ENCODE measurements around the gene DTNB. TPM values are rescaled to one million over a fixed set of nuclear protein-coding genes. Genes with fewer than 3 reads are reported as not detected.

Gene DTNB
- polyA plus RNA-seq, 1 of the 3 experiments (the other 2 are of a cell fraction) = 15.3 TPM

DNA sequence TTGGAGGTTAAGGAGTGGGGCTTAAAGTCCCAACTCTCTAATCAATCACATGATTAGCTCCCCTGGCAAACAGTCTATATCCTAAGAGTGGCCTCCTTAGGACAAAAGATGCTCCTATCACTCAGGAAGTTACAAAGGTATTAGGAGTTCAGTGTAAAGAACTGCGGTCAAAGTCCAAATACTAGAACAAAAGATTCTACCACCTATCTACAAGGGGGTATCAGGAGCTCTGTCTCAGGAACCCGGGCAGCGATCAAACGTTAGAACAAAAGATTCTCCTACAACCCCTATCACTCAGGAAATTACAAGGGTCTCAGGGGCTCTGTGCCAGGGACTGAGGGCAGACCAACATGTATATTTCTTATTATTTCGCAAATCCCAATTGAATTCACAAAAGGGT is 58.0 kb downstream of the DTNB start:
- peaks cover 0 to 16% of the 10 kb centered on the region in 2 experiments; a peak in 3 of 4 replicates for H3K4me1 ChIP-seq (ENCODE audit: control insufficient read depth in 1 of 2, insufficient read depth in 2 of 2, low read depth in 1 of 2, low read length in 1 of 2)
- peaks cover 29% of the 10 kb centered on the region for H3F3A ChIP-seq (replicated peaks; ENCODE audit: insufficient read depth)
- no peaks in the 10 kb centered on the region for H3K9me3 ChIP-seq
- H3K4me3 ChIP-seq (ENCODE audit: low read depth in 2 of 2, low read length in 1 of 2) = no peak overlapping the region
- POLR2A ChIA-PET = no interaction called here
- 100% methylated on average over 5 of the region's 5 CpGs for WGBS (ENCODE audit: low lambda C conversion rate)
- no peaks in the 10 kb centered on the region for H3K9me2 ChIP-seq
- no peaks in the 10 kb centered on the region for H3K79me2 ChIP-seq (ENCODE audit: insufficient read depth)
- no peaks in the 10 kb centered on the region; the same call in 1 of the 2 replicates for H4K20me1 ChIP-seq (ENCODE audit: insufficient read depth)
- no peak overlapping the region for H2AFZ ChIP-seq (ENCODE audit: low read depth)
- H3K4me2 ChIP-seq = no peak overlapping the region
- CTCF ChIA-PET = interaction anchor here (0.9 to 1.4 kb wide), 6 partner anchors 9 to 253 kb away, joined by 3 to 9 read pairs (median 4); no protein-coding TSS in a partner anchor
- no peak for TF ChIP-seq RXRA (IDR thresholded peaks at IDR 0.05; ENCODE audit: borderline replicate concordance, low read depth)
- no peak for TF ChIP-seq SIN3A (IDR thresholded peaks at IDR 0.05; ENCODE audit: borderline replicate concordance, low read depth, low read length)
- TF ChIP-seq GABPA (IDR thresholded peaks at IDR 0.05; ENCODE audit: low read depth) = no peak
- no peak for TF ChIP-seq FOSL2 (IDR thresholded peaks at IDR 0.05; ENCODE audit: borderline replicate concordance, low read depth)
- no peak for TF ChIP-seq TAF1 (IDR thresholded peaks at IDR 0.05; ENCODE audit: borderline replicate concordance, low read depth, low read length)
- TF ChIP-seq MEF2A (IDR thresholded peaks at IDR 0.05; ENCODE audit: borderline replicate concordance, low read depth) = no peak
- no peak for TF ChIP-seq EZH2phosphoT487 (IDR thresholded peaks at IDR 0.05; ENCODE audit: borderline replicate concordance, low read depth)
- no peak for TF ChIP-seq TEAD4 (IDR thresholded peaks at IDR 0.05; ENCODE audit: borderline replicate concordance, insufficient read depth)
- TF ChIP-seq, protein P1, sequence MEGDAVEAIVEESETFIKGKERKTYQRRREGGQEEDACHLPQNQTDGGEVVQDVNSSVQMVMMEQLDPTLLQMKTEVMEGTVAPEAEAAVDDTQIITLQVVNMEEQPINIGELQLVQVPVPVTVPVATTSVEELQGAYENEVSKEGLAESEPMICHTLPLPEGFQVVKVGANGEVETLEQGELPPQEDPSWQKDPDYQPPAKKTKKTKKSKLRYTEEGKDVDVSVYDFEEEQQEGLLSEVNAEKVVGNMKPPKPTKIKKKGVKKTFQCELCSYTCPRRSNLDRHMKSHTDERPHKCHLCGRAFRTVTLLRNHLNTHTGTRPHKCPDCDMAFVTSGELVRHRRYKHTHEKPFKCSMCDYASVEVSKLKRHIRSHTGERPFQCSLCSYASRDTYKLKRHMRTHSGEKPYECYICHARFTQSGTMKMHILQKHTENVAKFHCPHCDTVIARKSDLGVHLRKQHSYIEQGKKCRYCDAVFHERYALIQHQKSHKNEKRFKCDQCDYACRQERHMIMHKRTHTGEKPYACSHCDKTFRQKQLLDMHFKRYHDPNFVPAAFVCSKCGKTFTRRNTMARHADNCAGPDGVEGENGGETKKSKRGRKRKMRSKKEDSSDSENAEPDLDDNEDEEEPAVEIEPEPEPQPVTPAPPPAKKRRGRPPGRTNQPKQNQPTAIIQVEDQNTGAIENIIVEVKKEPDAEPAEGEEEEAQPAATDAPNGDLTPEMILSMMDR (IDR thresholded peaks at IDR 0.05) = no peak
- TF ChIP-seq, protein P2, sequence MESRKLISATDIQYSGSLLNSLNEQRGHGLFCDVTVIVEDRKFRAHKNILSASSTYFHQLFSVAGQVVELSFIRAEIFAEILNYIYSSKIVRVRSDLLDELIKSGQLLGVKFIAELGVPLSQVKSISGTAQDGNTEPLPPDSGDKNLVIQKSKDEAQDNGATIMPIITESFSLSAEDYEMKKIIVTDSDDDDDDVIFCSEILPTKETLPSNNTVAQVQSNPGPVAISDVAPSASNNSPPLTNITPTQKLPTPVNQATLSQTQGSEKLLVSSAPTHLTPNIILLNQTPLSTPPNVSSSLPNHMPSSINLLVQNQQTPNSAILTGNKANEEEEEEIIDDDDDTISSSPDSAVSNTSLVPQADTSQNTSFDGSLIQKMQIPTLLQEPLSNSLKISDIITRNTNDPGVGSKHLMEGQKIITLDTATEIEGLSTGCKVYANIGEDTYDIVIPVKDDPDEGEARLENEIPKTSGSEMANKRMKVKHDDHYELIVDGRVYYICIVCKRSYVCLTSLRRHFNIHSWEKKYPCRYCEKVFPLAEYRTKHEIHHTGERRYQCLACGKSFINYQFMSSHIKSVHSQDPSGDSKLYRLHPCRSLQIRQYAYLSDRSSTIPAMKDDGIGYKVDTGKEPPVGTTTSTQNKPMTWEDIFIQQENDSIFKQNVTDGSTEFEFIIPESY (IDR thresholded peaks at IDR 0.05; ENCODE audit: borderline replicate concordance, low read depth) = no peak
- no peak for TF ChIP-seq CHD2 (IDR thresholded peaks at IDR 0.05; ENCODE audit: low read length, partially characterized antibody)
- TF ChIP-seq SMC3 (IDR thresholded peaks at IDR 0.05; ENCODE audit: low read depth, low read length) = no peak
- no peak for TF ChIP-seq FOXM1 (IDR thresholded peaks at IDR 0.05; ENCODE audit: low read depth)
- TF ChIP-seq TCF12 (IDR thresholded peaks at IDR 0.05) = no peak
- no peak for TF ChIP-seq ELF1 (IDR thresholded peaks at IDR 0.05)
- TF ChIP-seq, protein P3, sequence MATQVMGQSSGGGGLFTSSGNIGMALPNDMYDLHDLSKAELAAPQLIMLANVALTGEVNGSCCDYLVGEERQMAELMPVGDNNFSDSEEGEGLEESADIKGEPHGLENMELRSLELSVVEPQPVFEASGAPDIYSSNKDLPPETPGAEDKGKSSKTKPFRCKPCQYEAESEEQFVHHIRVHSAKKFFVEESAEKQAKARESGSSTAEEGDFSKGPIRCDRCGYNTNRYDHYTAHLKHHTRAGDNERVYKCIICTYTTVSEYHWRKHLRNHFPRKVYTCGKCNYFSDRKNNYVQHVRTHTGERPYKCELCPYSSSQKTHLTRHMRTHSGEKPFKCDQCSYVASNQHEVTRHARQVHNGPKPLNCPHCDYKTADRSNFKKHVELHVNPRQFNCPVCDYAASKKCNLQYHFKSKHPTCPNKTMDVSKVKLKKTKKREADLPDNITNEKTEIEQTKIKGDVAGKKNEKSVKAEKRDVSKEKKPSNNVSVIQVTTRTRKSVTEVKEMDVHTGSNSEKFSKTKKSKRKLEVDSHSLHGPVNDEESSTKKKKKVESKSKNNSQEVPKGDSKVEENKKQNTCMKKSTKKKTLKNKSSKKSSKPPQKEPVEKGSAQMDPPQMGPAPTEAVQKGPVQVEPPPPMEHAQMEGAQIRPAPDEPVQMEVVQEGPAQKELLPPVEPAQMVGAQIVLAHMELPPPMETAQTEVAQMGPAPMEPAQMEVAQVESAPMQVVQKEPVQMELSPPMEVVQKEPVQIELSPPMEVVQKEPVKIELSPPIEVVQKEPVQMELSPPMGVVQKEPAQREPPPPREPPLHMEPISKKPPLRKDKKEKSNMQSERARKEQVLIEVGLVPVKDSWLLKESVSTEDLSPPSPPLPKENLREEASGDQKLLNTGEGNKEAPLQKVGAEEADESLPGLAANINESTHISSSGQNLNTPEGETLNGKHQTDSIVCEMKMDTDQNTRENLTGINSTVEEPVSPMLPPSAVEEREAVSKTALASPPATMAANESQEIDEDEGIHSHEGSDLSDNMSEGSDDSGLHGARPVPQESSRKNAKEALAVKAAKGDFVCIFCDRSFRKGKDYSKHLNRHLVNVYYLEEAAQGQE (IDR thresholded peaks at IDR 0.05; ENCODE audit: low read depth, low read length) = no peak
- TF ChIP-seq YY1 (IDR thresholded peaks at IDR 0.05; ENCODE audit: low read depth) = no peak
- TF ChIP-seq, protein P4, sequence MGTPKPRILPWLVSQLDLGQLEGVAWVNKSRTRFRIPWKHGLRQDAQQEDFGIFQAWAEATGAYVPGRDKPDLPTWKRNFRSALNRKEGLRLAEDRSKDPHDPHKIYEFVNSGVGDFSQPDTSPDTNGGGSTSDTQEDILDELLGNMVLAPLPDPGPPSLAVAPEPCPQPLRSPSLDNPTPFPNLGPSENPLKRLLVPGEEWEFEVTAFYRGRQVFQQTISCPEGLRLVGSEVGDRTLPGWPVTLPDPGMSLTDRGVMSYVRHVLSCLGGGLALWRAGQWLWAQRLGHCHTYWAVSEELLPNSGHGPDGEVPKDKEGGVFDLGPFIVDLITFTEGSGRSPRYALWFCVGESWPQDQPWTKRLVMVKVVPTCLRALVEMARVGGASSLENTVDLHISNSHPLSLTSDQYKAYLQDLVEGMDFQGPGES (IDR thresholded peaks at IDR 0.05; ENCODE audit: low read depth, low read length) = no peak
- DNase-seq = no peak
- H3K36me3 ChIP-seq (replicated peaks in 1 of 2; ENCODE audit: control insufficient read depth in 1 of 2, insufficient read depth in 2 of 2, low read length in 1 of 2) = no peaks in the 10 kb centered on the region
- no peaks in the 10 kb centered on the region for H3K27me3 ChIP-seq (ENCODE audit: insufficient read depth)
- no peak overlapping the region for H3K9ac ChIP-seq
- no peak overlapping the region for H3K27ac ChIP-seq (ENCODE audit: low read depth in 2 of 2, low read length in 1 of 2)

All from SK-N-SH (cell line).